SK-N-SH (cell line): ENCODE results near the gene FAM240B. TPM values are rescaled to one million over a fixed set of nuclear protein-coding genes. Genes with fewer than 3 reads are reported as not detected.

Source experiments
- CTCF ChIA-PET: fragments of 300-600, 350-600 bp; formaldehyde crosslinking; extraction: SDS; loops from one replicate; lab custom pipeline; 2021; lab: Yijun Ruan, JAX
- POLR2A ChIA-PET: fragments of 350-600 bp; sonication (Branson Sonifier 250); formaldehyde crosslinking; extraction: SDS; loops from one replicate; lab custom pipeline; 2020; ENCODE audit warnings: antibody characterized with exemption, inconsistent platforms; lab: Yijun Ruan, JAX
- DNase-seq: peaks from one replicate; pipeline ENCODE4 v3.0.0; 2012
- H2AFZ ChIP-seq: fragments of 200-600 bp; sonication (generic); 2 replicates; pipeline ENCODE4 v1.8.1; 2016; ENCODE audit warnings: antibody characterized with exemption, mild to moderate bottlenecking, low read depth
- H3F3A ChIP-seq: fragments of 200-600 bp; sonication (generic); replicated peaks from 2 replicates; pipeline ENCODE3; 2016; ENCODE audit warnings: antibody characterized with exemption, mild to moderate bottlenecking; ENCODE audit not compliant: insufficient read depth
- H3K27ac ChIP-seq, 2 experiments: fragments of 200-500 bp in 1 of 2; fragments of 200-600 bp in 1 of 2; sonication (Bioruptor generic) in 1 of 2; sonication (generic), shearing (Covaris generic) in 1 of 2; 2 replicates each; pipeline versions ENCODE4 v1.5.1 to v1.6.1; 2014 to 2016; ENCODE audit warnings: low read depth in 2 of 2, inconsistent platforms in 1 of 2, low read length in 1 of 2, mild to moderate bottlenecking in 1 of 2, mixed read lengths in 1 of 2
- H3K27me3 ChIP-seq: fragments of 200-600 bp; sonication (generic), shearing (Covaris generic); 2 replicates; pipeline ENCODE4 v1.6.1; 2016; ENCODE audit warnings: mixed run types; ENCODE audit not compliant: insufficient read depth
- H3K36me3 ChIP-seq, 2 experiments: fragments of 200-500 bp in 1 of 2; fragments of 200-600 bp in 1 of 2; sonication (Bioruptor generic) in 1 of 2; sonication (generic) in 1 of 2; replicated peaks in 1 of 2; 2 replicates each; pipeline versions ENCODE3 to v1.5.1; 2014 to 2016; ENCODE audit warnings: low read length in 1 of 2, mild to moderate bottlenecking in 1 of 2; ENCODE audit not compliant: insufficient read depth in 2 of 2, control insufficient read depth in 1 of 2
- H3K4me1 ChIP-seq, 2 experiments: fragments of 200-500 bp in 1 of 2; fragments of 200-600 bp in 1 of 2; sonication (Bioruptor generic) in 1 of 2; sonication (generic), shearing (Covaris generic) in 1 of 2; 2 replicates each; pipeline versions ENCODE4 v1.5.1 to v1.6.1; 2014 to 2016; ENCODE audit warnings: low read depth in 1 of 2, low read length in 1 of 2, mixed run types in 1 of 2; ENCODE audit not compliant: insufficient read depth in 2 of 2, control insufficient read depth in 1 of 2
- H3K4me2 ChIP-seq: fragments of 200-600 bp; sonication (generic), shearing (Covaris generic); 2 replicates; pipeline ENCODE4 v1.6.1; 2017; ENCODE audit warnings: mixed run types
- H3K4me3 ChIP-seq, 2 experiments: fragments of 200-500 bp in 1 of 2; fragments of 200-600 bp in 1 of 2; sonication (Bioruptor generic) in 1 of 2; sonication (generic), shearing (Covaris generic) in 1 of 2; 2 replicates each; pipeline versions ENCODE4 v1.5.1 to v1.8.1; 2014 to 2016; ENCODE audit warnings: low read depth in 2 of 2, inconsistent platforms in 1 of 2, low read length in 1 of 2, mild to moderate bottlenecking in 1 of 2, mixed read lengths in 1 of 2, moderate library complexity in 1 of 2
- H3K79me2 ChIP-seq: fragments of 200-600 bp; sonication (generic); 2 replicates; pipeline ENCODE4 v1.8.1; 2017; ENCODE audit warnings: mild to moderate bottlenecking; ENCODE audit not compliant: insufficient read depth
- H3K9ac ChIP-seq: fragments of 200-600 bp; sonication (generic); 2 replicates; pipeline ENCODE4 v1.6.1; 2017; ENCODE audit warnings: mixed run types
- H3K9me2 ChIP-seq: fragments of 200-600 bp; sonication (generic); 2 replicates; pipeline ENCODE4 v1.6.1; 2017; ENCODE audit warnings: mixed run types
- H3K9me3 ChIP-seq: fragments of 200-600 bp; sonication (generic); 2 replicates; pipeline ENCODE4 v1.6.1; 2017; ENCODE audit warnings: mixed run types, mild to moderate bottlenecking, moderate library complexity
- H4K20me1 ChIP-seq: fragments of 200-600 bp; sonication (generic); 2 replicates; pipeline ENCODE4 v1.6.1; 2017; ENCODE audit warnings: mild to moderate bottlenecking, mixed run types; ENCODE audit not compliant: insufficient read depth
- FOXJ3 ChIP-seq: sonication (generic); formaldehyde crosslinking; IDR thresholded peaks from 2 replicates; pipeline ENCODE4 v1.5.1; 2020; ENCODE audit warnings: mild to moderate bottlenecking, missing genetic modification reagents
- IRF3 ChIP-seq: fragments of 150-350 bp; IDR thresholded peaks from 2 replicates; pipeline ENCODE4 v1.6.1; 2016; ENCODE audit warnings: mild to moderate bottlenecking, low read depth, low read length
- MXI1 ChIP-seq: IDR thresholded peaks from 2 replicates; pipeline ENCODE4 v1.6.1; 2012; ENCODE audit warnings: mild to moderate bottlenecking, low read depth, low read length, improper control_type of control experiment
- POLR2AphosphoS5 ChIP-seq: IDR thresholded peaks from 2 replicates; pipeline ENCODE4 v1.6.1; 2012; ENCODE audit warnings: low read depth, low read length
- RCOR1 ChIP-seq: fragments of 150-350 bp; IDR thresholded peaks from 2 replicates; pipeline ENCODE4 v1.6.1; 2017; ENCODE audit warnings: antibody characterized with exemption, low read length
- RFX5 ChIP-seq: IDR thresholded peaks from 2 replicates; pipeline ENCODE4 v1.6.1; 2012; ENCODE audit warnings: mild to moderate bottlenecking, improper control_type of control experiment, low read length
- TCF12 ChIP-seq: IDR thresholded peaks from 2 replicates; pipeline ENCODE4 v1.4.0; 2012
- TEAD4 ChIP-seq: IDR thresholded peaks from 2 replicates; pipeline ENCODE4 v1.4.0; 2012; ENCODE audit warnings: mild to moderate bottlenecking, borderline replicate concordance; ENCODE audit not compliant: insufficient read depth
- YY1 ChIP-seq: IDR thresholded peaks from 2 replicates; pipeline ENCODE4 v1.4.0; 2012; ENCODE audit warnings: low read depth, mild to moderate bottlenecking
- ZBTB33 ChIP-seq: IDR thresholded peaks from 2 replicates; pipeline ENCODE4 v1.4.0; 2012; ENCODE audit warnings: low read depth, borderline replicate concordance
- WGBS: methylation state at CpG from one replicate; pipeline ENCODE4 v1.1.6; 2017; ENCODE audit warnings: low lambda C conversion rate; 5-methylcytosine and 5-hydroxymethylcytosine counted together
- polyA plus RNA-seq, 3 experiments: library from polyadenylated mRNA; depleted of rRNA; stranded (reverse); fragments of >200 nt; gene quantifications; 2 replicates each; pipeline ENCODE4 v1.2.3, GENCODE V29; 2012
- TF ChIP-seq, protein P1 (sequence below): IDR thresholded peaks from 2 replicates; pipeline ENCODE4 v1.6.1; 2012; ENCODE audit warnings: mild to moderate bottlenecking, low read depth, low read length, moderate library complexity
- TF ChIP-seq, protein P2 (sequence below): IDR thresholded peaks from 2 replicates; pipeline ENCODE4 v1.4.0; 2012; ENCODE audit warnings: low read depth, borderline replicate concordance

FAM240B gene
- polyA plus RNA-seq, 1 of the 3 experiments (the other 2 are of a cell fraction) = not detected

DNA sequence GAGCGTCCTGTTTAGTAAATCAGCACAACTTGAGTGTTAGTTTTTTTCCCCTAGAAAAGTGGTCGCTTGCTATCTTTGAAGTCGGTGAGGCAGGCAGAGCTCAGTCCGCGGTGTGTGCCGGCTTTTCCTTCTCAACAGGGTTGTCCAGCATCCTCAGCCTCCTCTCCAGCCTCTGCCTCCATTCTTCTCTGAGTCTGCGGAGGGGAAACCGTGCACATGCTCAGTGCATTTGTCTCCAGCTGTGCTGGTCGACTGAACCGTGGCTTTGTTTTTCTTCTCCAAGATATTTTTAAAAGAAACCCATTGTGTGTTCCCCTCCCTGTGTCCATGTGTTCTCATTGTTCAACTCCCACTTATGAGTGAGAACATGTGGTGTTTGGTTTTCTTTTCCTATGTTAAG lies 25.3 kb downstream of the FAM240B start (continued):
- TF ChIP-seq, protein P1, sequence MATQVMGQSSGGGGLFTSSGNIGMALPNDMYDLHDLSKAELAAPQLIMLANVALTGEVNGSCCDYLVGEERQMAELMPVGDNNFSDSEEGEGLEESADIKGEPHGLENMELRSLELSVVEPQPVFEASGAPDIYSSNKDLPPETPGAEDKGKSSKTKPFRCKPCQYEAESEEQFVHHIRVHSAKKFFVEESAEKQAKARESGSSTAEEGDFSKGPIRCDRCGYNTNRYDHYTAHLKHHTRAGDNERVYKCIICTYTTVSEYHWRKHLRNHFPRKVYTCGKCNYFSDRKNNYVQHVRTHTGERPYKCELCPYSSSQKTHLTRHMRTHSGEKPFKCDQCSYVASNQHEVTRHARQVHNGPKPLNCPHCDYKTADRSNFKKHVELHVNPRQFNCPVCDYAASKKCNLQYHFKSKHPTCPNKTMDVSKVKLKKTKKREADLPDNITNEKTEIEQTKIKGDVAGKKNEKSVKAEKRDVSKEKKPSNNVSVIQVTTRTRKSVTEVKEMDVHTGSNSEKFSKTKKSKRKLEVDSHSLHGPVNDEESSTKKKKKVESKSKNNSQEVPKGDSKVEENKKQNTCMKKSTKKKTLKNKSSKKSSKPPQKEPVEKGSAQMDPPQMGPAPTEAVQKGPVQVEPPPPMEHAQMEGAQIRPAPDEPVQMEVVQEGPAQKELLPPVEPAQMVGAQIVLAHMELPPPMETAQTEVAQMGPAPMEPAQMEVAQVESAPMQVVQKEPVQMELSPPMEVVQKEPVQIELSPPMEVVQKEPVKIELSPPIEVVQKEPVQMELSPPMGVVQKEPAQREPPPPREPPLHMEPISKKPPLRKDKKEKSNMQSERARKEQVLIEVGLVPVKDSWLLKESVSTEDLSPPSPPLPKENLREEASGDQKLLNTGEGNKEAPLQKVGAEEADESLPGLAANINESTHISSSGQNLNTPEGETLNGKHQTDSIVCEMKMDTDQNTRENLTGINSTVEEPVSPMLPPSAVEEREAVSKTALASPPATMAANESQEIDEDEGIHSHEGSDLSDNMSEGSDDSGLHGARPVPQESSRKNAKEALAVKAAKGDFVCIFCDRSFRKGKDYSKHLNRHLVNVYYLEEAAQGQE = no peak

- no peaks in the 10 kb centered on the region for H3K9me2 ChIP-seq
- H3K79me2 ChIP-seq = no peaks in the 10 kb centered on the region
- no peaks in the 10 kb centered on the region for H3F3A ChIP-seq
- no peak overlapping the region for H3K4me2 ChIP-seq
- no peak overlapping the region for H3K27ac ChIP-seq
- ChIA-PET CTCF (no interaction called here), POLR2A (no interaction called here)
- H3K4me1 ChIP-seq = peaks cover 0 to 14% of the 10 kb centered on the region in 2 experiments; a peak in 2 of 4 replicates
- no peaks in the 10 kb centered on the region for H3K9me3 ChIP-seq
- H2AFZ ChIP-seq = no peak overlapping the region
- TF ChIP-seq FOXJ3 (no peak), RCOR1 (no peak), IRF3 (no peak), RFX5 (no peak)
- H3K4me3 ChIP-seq = no peak overlapping the region
- no peak overlapping the region for H3K9ac ChIP-seq
- no peaks in the 10 kb centered on the region for H4K20me1 ChIP-seq
- H3K36me3 ChIP-seq = no peaks in the 10 kb centered on the region
- 55% methylated on average over 4 of the region's 4 CpGs for WGBS
- no peaks in the 10 kb centered on the region for H3K27me3 ChIP-seq
- DNase-seq = no peak
Observed at GRCh38 chr9:38692707-38693106, 27.2 kb downstream of the FAM240B start.

- Histone ChIP-seq H2AFZ (no peak overlapping the region), H3K9ac (no peak overlapping the region), H3K4me2 (no peak overlapping the region), H3K79me2 (no peaks in the 10 kb centered on the region), H3K27ac (peak overlapping the region in 1 of 2 experiments; percentile 90; a peak in 2 of 4 replicates), H3K4me1 (peaks cover 0 to 20% of the 10 kb centered on the region in 2 experiments; a peak in 2 of 4 replicates), H3K9me2 (no peaks in the 10 kb centered on the region), H3K4me3 (no peak overlapping the region), H3K36me3 (no peaks in the 10 kb centered on the region), H3K27me3 (no peaks in the 10 kb centered on the region), H4K20me1 (no peaks in the 10 kb centered on the region), H3K9me3 (no peaks in the 10 kb centered on the region), H3F3A (no peaks in the 10 kb centered on the region)
- TF ChIP-seq ZBTB33 (no peak), YY1 (no peak), POLR2AphosphoS5 (no peak), TEAD4 (no peak), MXI1 (no peak), TCF12 (no peak)
- TF ChIP-seq, protein P2, sequence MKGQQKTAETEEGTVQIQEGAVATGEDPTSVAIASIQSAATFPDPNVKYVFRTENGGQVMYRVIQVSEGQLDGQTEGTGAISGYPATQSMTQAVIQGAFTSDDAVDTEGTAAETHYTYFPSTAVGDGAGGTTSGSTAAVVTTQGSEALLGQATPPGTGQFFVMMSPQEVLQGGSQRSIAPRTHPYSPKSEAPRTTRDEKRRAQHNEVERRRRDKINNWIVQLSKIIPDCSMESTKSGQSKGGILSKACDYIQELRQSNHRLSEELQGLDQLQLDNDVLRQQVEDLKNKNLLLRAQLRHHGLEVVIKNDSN = no peak
- ChIA-PET POLR2A (no interaction called here), CTCF (no interaction called here)
- WGBS = 46% methylated on average over 3 of the region's 3 CpGs
- DNase-seq = no peak
Observed at GRCh38 chr9:38690574-38690973, 29.4 kb downstream of the FAM240B start.
